Osteocyte (in vitro differentiated cells): ENCODE data around the gene HAPSTR1. TPM values are rescaled to one million over a fixed set of nuclear protein-coding genes. Genes with fewer than 3 reads are reported as not detected.

Experiments used
- DNase-seq: peaks from one replicate; pipeline ENCODE4 v3.0.0; 2021; ENCODE audit warnings: mixed read lengths; ENCODE audit not compliant: unreplicated experiment; ENCODE audit errors: extremely low spot score
- H3K27ac Mint-ChIP-seq: one replicate; pipeline ENCODE4 v1.8.0; 2021; ENCODE audit warnings: mild to moderate bottlenecking, mixed read lengths; ENCODE audit not compliant: unreplicated experiment
- H3K27me3 Mint-ChIP-seq: one replicate; pipeline ENCODE4 v1.8.0; 2021; ENCODE audit warnings: mixed read lengths; ENCODE audit not compliant: unreplicated experiment
- H3K36me3 Mint-ChIP-seq: one replicate; pipeline ENCODE4 v1.8.0; 2021; ENCODE audit warnings: mixed read lengths; ENCODE audit not compliant: unreplicated experiment
- H3K4me1 Mint-ChIP-seq: one replicate; pipeline ENCODE4 v1.8.0; 2021; ENCODE audit warnings: mixed read lengths; ENCODE audit not compliant: unreplicated experiment
- H3K4me3 Mint-ChIP-seq: one replicate; pipeline ENCODE4 v1.8.0; 2021; ENCODE audit warnings: mild to moderate bottlenecking, moderate library complexity, mixed read lengths; ENCODE audit not compliant: unreplicated experiment
- H3K9me3 Mint-ChIP-seq: one replicate; pipeline ENCODE4 v1.8.0; 2021; ENCODE audit warnings: mixed read lengths; ENCODE audit not compliant: unreplicated experiment
- total RNA-seq: library from RNA; stranded (reverse); gene quantifications from 2 replicates; pipeline ENCODE4 v1.2.1, GENCODE V29; 2021
- TF ChIP-seq, protein P1 (sequence below): fragments of 200-600 bp; sonication (generic); IDR thresholded peaks from 2 replicates; pipeline ENCODE4 v1.5.0; 2021; ENCODE audit warnings: antibody characterized with exemption, mild to moderate bottlenecking, moderate library complexity

HAPSTR1 gene
- total RNA-seq, 1 donor from 2014 or later, result 73.4 TPM

GRCh38 chr16:9124444-9124843 is 33.0 kb downstream of the HAPSTR1 start:
- H3K27me3 Mint-ChIP-seq, result no peaks in the 10 kb centered on the region
- H3K4me3 Mint-ChIP-seq, result no peak overlapping the region
- peaks cover 23% of the 10 kb centered on the region for H3K4me1 Mint-ChIP-seq
- no peak overlapping the region for H3K27ac Mint-ChIP-seq
- no peak for DNase-seq
- peaks cover 18% of the 10 kb centered on the region for H3K36me3 Mint-ChIP-seq
- TF ChIP-seq, protein P1, sequence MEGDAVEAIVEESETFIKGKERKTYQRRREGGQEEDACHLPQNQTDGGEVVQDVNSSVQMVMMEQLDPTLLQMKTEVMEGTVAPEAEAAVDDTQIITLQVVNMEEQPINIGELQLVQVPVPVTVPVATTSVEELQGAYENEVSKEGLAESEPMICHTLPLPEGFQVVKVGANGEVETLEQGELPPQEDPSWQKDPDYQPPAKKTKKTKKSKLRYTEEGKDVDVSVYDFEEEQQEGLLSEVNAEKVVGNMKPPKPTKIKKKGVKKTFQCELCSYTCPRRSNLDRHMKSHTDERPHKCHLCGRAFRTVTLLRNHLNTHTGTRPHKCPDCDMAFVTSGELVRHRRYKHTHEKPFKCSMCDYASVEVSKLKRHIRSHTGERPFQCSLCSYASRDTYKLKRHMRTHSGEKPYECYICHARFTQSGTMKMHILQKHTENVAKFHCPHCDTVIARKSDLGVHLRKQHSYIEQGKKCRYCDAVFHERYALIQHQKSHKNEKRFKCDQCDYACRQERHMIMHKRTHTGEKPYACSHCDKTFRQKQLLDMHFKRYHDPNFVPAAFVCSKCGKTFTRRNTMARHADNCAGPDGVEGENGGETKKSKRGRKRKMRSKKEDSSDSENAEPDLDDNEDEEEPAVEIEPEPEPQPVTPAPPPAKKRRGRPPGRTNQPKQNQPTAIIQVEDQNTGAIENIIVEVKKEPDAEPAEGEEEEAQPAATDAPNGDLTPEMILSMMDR, result no peak
- no peaks in the 10 kb centered on the region for H3K9me3 Mint-ChIP-seq

DNA sequence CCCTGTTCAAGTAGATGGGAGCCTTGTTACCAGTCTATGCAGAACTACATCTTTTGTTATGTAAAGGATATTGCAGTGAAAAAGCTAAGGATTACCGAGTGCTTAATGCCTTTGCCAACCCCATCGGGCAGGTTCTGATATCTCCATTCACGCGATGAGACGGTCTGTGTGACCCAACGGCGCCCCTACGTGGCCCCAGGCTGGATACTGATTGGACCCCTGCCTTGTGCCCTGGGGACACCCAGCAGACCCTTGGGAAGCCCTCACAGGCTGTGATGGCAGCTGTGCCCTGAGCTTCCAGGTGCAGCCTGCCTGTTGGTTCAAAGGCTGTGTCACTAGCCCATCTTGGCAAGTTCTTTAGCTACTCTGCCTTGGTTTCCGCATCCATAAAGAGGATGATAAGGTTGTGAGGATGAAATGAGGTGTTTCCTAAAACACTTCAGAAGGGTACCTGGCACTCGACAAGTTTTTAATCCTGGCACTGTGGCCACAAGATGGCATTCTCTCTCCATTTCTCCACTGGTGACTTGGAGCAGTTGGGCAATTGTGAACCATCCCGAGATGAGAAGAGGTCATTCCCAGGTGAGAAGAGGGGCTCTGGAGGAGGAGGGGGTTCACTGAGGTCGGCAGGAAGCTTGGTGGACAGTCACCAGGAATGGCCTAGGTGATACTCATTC is 33.6 kb downstream of the HAPSTR1 start:
- H3K4me1 Mint-ChIP-seq, result peaks cover 21% of the 10 kb centered on the region
- no peak overlapping the region for H3K4me3 Mint-ChIP-seq
- no peak for DNase-seq
- TF ChIP-seq, protein P1, result no peak
- peak overlapping the region; percentile 21 for H3K27ac Mint-ChIP-seq
- no peaks in the 10 kb centered on the region for H3K27me3 Mint-ChIP-seq
- H3K36me3 Mint-ChIP-seq, result peaks cover 18% of the 10 kb centered on the region
- no peaks in the 10 kb centered on the region for H3K9me3 Mint-ChIP-seq

DNA sequence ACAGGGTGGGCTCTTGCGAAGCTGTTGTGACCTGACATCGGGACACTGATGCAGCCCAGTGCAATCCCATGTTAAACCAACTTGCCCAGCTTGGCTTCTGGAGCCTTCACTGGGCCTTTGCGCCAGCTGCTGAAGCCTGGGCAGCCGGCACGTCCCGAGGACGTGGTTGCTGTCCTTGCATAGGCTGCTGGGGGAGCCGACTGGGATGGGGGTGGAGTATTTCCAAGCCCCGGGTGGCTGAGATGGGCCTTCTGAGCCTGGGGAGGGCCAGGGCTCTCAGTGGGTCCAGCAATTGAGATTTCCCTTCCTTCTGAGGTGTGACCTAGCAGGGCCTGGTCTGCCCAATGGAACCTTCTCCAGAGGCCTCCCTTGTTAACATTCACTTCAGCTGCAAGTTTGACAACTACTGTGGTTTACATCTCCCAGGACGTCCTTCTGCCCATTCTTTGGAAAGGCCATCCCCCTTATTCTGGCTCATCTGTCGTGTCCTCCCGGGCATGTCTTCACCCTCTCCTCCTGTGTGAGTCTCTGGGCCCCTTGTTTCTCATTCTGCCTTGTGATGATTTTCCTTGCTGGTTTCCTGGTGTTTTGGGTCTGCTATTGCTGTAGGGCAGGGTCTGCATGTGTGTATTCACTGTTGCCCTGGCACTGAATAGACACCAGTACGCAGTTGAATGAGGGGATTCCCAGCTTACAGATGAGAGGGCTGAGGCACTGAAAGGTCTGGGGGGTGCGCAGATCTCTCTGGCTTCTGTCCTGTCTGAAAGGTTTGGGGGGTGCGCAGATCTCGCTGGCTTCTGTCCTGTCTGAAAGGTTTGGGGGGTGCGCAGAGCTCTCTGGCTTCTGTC is 34.4 kb downstream of the HAPSTR1 start:
- Mint-ChIP-seq H3K9me3 (no peaks in the 10 kb centered on the region), H3K27ac (no peak overlapping the region), H3K27me3 (no peaks in the 10 kb centered on the region), H3K4me3 (no peak overlapping the region), H3K36me3 (peaks cover 17% of the 10 kb centered on the region), H3K4me1 (peaks cover 20% of the 10 kb centered on the region)
- no peak for DNase-seq
- TF ChIP-seq, protein P1, result no peak

GRCh38 chr16:9126609-9127008 is 35.2 kb downstream of the HAPSTR1 start:
- H3K27ac Mint-ChIP-seq, result peak overlapping the region; percentile 57
- TF ChIP-seq, protein P1, result no peak
- H3K36me3 Mint-ChIP-seq, result peaks cover 11% of the 10 kb centered on the region
- H3K4me1 Mint-ChIP-seq, result peaks cover 20% of the 10 kb centered on the region
- no peak for DNase-seq
- no peaks in the 10 kb centered on the region for H3K27me3 Mint-ChIP-seq
- no peak overlapping the region for H3K4me3 Mint-ChIP-seq
- no peaks in the 10 kb centered on the region for H3K9me3 Mint-ChIP-seq
